Right ventricle myocardium inferior (tissue), 1 donor: ENCODE data around the gene LRRC27. TPM values are rescaled to one million over a fixed set of nuclear protein-coding genes. Genes with fewer than 3 reads are reported as not detected.
"Not testable (repeated sequence)": the region's sequence is repeated elsewhere in the genome, so short reads cannot be mapped to it uniquely, and the experiment has no call there.

Experiments
- ATAC-seq: fragments of 200-7000 bp; cut with Tn5 transposase; one replicate; pipeline ENCODE4 v1.9.1; 2020; ENCODE audit warnings: mild to moderate bottlenecking, moderate library complexity
- DNase-seq: peaks from one replicate; pipeline ENCODE4 v3.0.0; 2021; ENCODE audit errors: missing footprints
- intact Hi-C: fragments of 100-400 bp; cut with DNase I; formaldehyde crosslinking; loops from one replicate; pipeline ENCODE4 v1.11.0; 2022
- long read RNA-seq: library from polyadenylated mRNA; unstranded; transcript quantifications from one replicate; pipeline ENCODE4 v2.0.0, GENCODE V29; 2021
- total RNA-seq: library from RNA; stranded (reverse); fragmentation: NEBNext Ultra II Directional; extraction: Animal tissue kit (Norgen Biotek cat#: 25700); gene quantifications from one replicate; pipeline ENCODE4 v1.2.1, GENCODE V29; 2021
- donor health status: DM: no; HTN: yes; CAD: no; lungs with severe emphysema.

Gene LRRC27
- total RNA-seq = 4.2 TPM
- long read RNA-seq, full-length matches to known transcripts = 3 of 4 reads
- long read RNA-seq, partial matches to known transcripts = 0 of 4 reads
- long read RNA-seq, other reads (novel, unspliced or antisense) = 1 of 4 reads

- DNase-seq (peak; percentile 99), ATAC-seq (peak; percentile 95)
- intact Hi-C loops = loop anchor here (2.0 to 10.0 kb wide), 3 partner anchors 21 to 213 kb away; no protein-coding TSS in a partner anchor
Measured at GRCh38 chr10:132331601-132332432, at the start of gene LRRC27. Gene LRRC27 (plus strand): TSS chr10:132332193. CDS start chr10:132333525, 1,332 bp downstream.

- ATAC-seq = no peak
- DNase-seq = no peak
- intact Hi-C loops = no loop called here
Measured at GRCh38 chr10:132282667-132283603, 49.1 kb upstream of the LRRC27 start.

GRCh38 chr10:132283604-132284382 lies 48.2 kb upstream of the LRRC27 start:
- intact Hi-C loops = no loop called here
- ATAC-seq = no peak
- DNase-seq = no peak

- intact Hi-C loops = no loop called here
- ATAC-seq = no peak
Measured at GRCh38 chr10:132289439-132289838, 42.6 kb upstream of the LRRC27 start.

GRCh38 chr10:132290631-132291030 lies 41.4 kb upstream of the LRRC27 start:
- ATAC-seq = no peak
- peak; percentile 27 for DNase-seq
- intact Hi-C loops = no loop called here

More at GRCh38 chr10:132289439-132289838, 42.6 kb upstream of the LRRC27 start:
- no peak for DNase-seq

GRCh38 chr10:132291826-132292225 lies 40.2 kb upstream of the LRRC27 start:
- intact Hi-C loops = no loop called here
- DNase-seq (no peak), ATAC-seq (no peak)

GRCh38 chr10:132292287-132293200 lies 39.4 kb upstream of the LRRC27 start:
- intact Hi-C loops = no loop called here
- DNase-seq = no peak
- ATAC-seq = no peak

- ATAC-seq (peak; percentile 56), DNase-seq (peak; percentile 58)
- intact Hi-C loops = no loop called here
Measured at GRCh38 chr10:132293201-132293812, 38.7 kb upstream of the LRRC27 start.

- DNase-seq (peak; percentile 39), ATAC-seq (no peak)
- intact Hi-C loops = no loop called here
Measured at GRCh38 chr10:132293813-132294520, 38.0 kb upstream of the LRRC27 start.

- DNase-seq (no peak), ATAC-seq (no peak)
- intact Hi-C loops = no loop called here
Measured at GRCh38 chr10:132294561-132295318, 37.3 kb upstream of the LRRC27 start.

- ATAC-seq, intact Hi-C loops, DNase-seq: not testable (repeated sequence)
Measured at GRCh38 chr10:132295481-132295880, 36.5 kb upstream of the LRRC27 start.

- ATAC-seq (no peak), DNase-seq (no peak)
- intact Hi-C loops = no loop called here
Measured at GRCh38 chr10:132296666-132297443, 35.1 kb upstream of the LRRC27 start.

GRCh38 chr10:132297526-132297925 lies 34.5 kb upstream of the LRRC27 start:
- ATAC-seq (no peak), DNase-seq (no peak)
- intact Hi-C loops = no loop called here

- no peak for ATAC-seq
- intact Hi-C loops = no loop called here
- DNase-seq = no peak
Measured at GRCh38 chr10:132298038-132298881, 33.7 kb upstream of the LRRC27 start.
